ENCODE measurements around the gene COL5A1.
"Not testable (repeated sequence)": the region's sequence is repeated elsewhere in the genome, so short reads cannot be mapped to it uniquely, and the experiment has no call there.

COL5A1 gene

GRCh38 chr9:134693641-134694367 is 52.2 kb downstream of the COL5A1 start:
- no peak for DNase-seq

- DNase-seq: no peak
These were observed 52.7 kb downstream of the COL5A1 start for GRCh38 chr9:134694368-134694665.

- no peak for DNase-seq
These were observed 53.1 kb downstream of the COL5A1 start for GRCh38 chr9:134694714-134695113.

GRCh38 chr9:134695144-134695543 is 53.5 kb downstream of the COL5A1 start:
- DNase-seq: no peak

- DNase-seq: no peak
These were observed 54.8 kb downstream of the COL5A1 start for GRCh38 chr9:134696433-134696832.

GRCh38 chr9:134698111-134698510 is 56.5 kb downstream of the COL5A1 start:
- DNase-seq: no peak

GRCh38 chr9:134698587-134699342 is 57.2 kb downstream of the COL5A1 start:
- DNase-seq: peak; percentile 45

- DNase-seq: no peak
These were observed 57.7 kb downstream of the COL5A1 start for GRCh38 chr9:134699343-134699740.

- no peak for DNase-seq
These were observed 59.2 kb downstream of the COL5A1 start for GRCh38 chr9:134700636-134701350.

GRCh38 chr9:134701581-134702259 is 60.1 kb downstream of the COL5A1 start:
- DNase-seq: no peak

- no peak for DNase-seq
These were observed 60.7 kb downstream of the COL5A1 start for GRCh38 chr9:134702291-134702690.

GRCh38 chr9:134703730-134704114 is 62.1 kb downstream of the COL5A1 start:
- not testable (repeated sequence) for DNase-seq

- DNase-seq: no peak
These were observed 62.9 kb downstream of the COL5A1 start for GRCh38 chr9:134704498-134704897.

- no peak for DNase-seq
These were observed 64.2 kb downstream of the COL5A1 start for GRCh38 chr9:134705786-134706185.

- DNase-seq: no peak
These were observed 64.9 kb downstream of the COL5A1 start for GRCh38 chr9:134706522-134706921.

GRCh38 chr9:134707031-134707680 is 65.6 kb downstream of the COL5A1 start:
- DNase-seq: peak; percentile 90

GRCh38 chr9:134707731-134708671 is 66.4 kb downstream of the COL5A1 start:
- DNase-seq: peak; percentile 4

GRCh38 chr9:134708672-134709038 is 67.1 kb downstream of the COL5A1 start:
- no peak for DNase-seq

- no peak for DNase-seq
These were observed 68.1 kb downstream of the COL5A1 start for GRCh38 chr9:134709512-134710270.

GRCh38 chr9:134710271-134710540 is 68.6 kb downstream of the COL5A1 start:
- no peak for DNase-seq

- no peak for DNase-seq
These were observed 69.3 kb downstream of the COL5A1 start for GRCh38 chr9:134710901-134711300.
